Glutamatergic neuron (in vitro differentiated cells): ENCODE data around the gene LMOD1. TPM values are rescaled to one million over a fixed set of nuclear protein-coding genes. Genes with fewer than 3 reads are reported as not detected.

ENCODE experiments used
- DNase-seq: peaks from one replicate; pipeline ENCODE4 v3.0.0; 2022
- H3K27ac Mint-ChIP-seq: one replicate; pipeline ENCODE4 v1.8.0; 2020; ENCODE audit warnings: mild to moderate bottlenecking, mixed read lengths, inconsistent platforms; ENCODE audit not compliant: unreplicated experiment
- H3K27me3 Mint-ChIP-seq: one replicate; pipeline ENCODE4 v1.8.0; 2020; ENCODE audit warnings: mild to moderate bottlenecking, moderate library complexity, mixed read lengths, inconsistent platforms; ENCODE audit not compliant: unreplicated experiment
- H3K36me3 Mint-ChIP-seq: one replicate; pipeline ENCODE4 v1.8.0; 2020; ENCODE audit warnings: mild to moderate bottlenecking, mixed read lengths, inconsistent platforms; ENCODE audit not compliant: unreplicated experiment
- H3K4me1 Mint-ChIP-seq: one replicate; pipeline ENCODE4 v1.8.0; 2020; ENCODE audit warnings: mild to moderate bottlenecking, low read depth, mixed read lengths, inconsistent platforms; ENCODE audit not compliant: unreplicated experiment
- H3K4me3 Mint-ChIP-seq: one replicate; pipeline ENCODE4 v1.8.0; 2020; ENCODE audit warnings: mild to moderate bottlenecking, mixed read lengths, inconsistent platforms; ENCODE audit not compliant: unreplicated experiment
- H3K9me3 Mint-ChIP-seq: one replicate; pipeline ENCODE4 v1.8.0; 2020; ENCODE audit warnings: mild to moderate bottlenecking, moderate library complexity, mixed read lengths, inconsistent platforms; ENCODE audit not compliant: unreplicated experiment
- total RNA-seq: library from RNA; stranded (reverse); fragmentation: NEBNext Ultra II Directional; extraction: Animal tissue kit (Norgen Biotek cat#: 25700); gene quantifications from one replicate; pipeline ENCODE4 v1.2.1, GENCODE V29; 2021; ENCODE audit not compliant: unreplicated experiment
- TF ChIP-seq, protein P1 (sequence below): fragments of 200-600 bp; sonication (generic); IDR thresholded peaks from one replicate; pipeline ENCODE4 v1.5.0; 2021; ENCODE audit not compliant: partially characterized antibody, unreplicated experiment

LMOD1 gene
- total RNA-seq, 1 donor from 2014 or later = 0.20 TPM

GRCh38 chr1:201928266-201928665 lies 18.1 kb downstream of the LMOD1 start:
- H3K4me1 Mint-ChIP-seq = peaks cover 11% of the 10 kb centered on the region
- TF ChIP-seq, protein P1, sequence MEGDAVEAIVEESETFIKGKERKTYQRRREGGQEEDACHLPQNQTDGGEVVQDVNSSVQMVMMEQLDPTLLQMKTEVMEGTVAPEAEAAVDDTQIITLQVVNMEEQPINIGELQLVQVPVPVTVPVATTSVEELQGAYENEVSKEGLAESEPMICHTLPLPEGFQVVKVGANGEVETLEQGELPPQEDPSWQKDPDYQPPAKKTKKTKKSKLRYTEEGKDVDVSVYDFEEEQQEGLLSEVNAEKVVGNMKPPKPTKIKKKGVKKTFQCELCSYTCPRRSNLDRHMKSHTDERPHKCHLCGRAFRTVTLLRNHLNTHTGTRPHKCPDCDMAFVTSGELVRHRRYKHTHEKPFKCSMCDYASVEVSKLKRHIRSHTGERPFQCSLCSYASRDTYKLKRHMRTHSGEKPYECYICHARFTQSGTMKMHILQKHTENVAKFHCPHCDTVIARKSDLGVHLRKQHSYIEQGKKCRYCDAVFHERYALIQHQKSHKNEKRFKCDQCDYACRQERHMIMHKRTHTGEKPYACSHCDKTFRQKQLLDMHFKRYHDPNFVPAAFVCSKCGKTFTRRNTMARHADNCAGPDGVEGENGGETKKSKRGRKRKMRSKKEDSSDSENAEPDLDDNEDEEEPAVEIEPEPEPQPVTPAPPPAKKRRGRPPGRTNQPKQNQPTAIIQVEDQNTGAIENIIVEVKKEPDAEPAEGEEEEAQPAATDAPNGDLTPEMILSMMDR = no peak
- H3K9me3 Mint-ChIP-seq = peaks cover 13% of the 10 kb centered on the region

DNA sequence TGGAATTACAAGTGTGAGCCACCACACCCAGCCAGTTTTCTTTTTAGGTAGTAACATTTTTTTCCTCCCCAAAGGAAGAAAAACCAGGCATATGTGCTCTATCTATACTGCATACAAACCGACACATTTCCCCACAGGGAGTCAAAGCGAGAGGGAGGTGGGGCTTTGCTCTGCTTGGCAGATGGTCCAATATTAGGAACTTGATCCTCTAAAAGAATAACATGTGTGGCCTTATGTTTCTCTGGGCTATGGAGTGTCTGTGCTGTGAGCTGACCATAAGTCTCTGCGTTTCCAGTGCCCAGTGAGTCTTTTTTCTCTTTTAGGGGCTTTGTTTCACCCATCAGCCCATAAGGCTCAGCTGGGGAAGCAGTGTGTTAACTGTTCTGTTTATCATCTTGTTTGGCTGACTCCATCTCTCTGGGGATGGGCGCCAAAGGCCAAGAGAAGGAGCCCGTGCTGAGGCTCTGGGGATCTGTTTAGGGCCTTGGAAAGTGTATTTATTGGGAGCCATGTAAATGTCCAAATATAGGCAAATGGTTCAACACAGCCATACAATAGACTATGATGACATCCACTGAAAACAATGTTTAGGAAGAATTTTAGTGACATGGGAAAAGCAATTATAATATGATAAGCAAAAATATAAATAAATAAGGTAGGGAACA lies 20.2 kb downstream of the LMOD1 start:
- peaks cover 16% of the 10 kb centered on the region for H3K4me1 Mint-ChIP-seq
- H3K4me3 Mint-ChIP-seq = peak overlapping the region; percentile 35
- TF ChIP-seq, protein P1 = no peak
- H3K9me3 Mint-ChIP-seq = peaks cover 13% of the 10 kb centered on the region
- H3K27me3 Mint-ChIP-seq = peaks cover 8% of the 10 kb centered on the region
- H3K36me3 Mint-ChIP-seq = no peaks in the 10 kb centered on the region
- DNase-seq = peak; percentile 69
- H3K27ac Mint-ChIP-seq = peak overlapping the region; percentile 99

More at GRCh38 chr1:201928266-201928665, 18.1 kb downstream of the LMOD1 start:
- no peaks in the 10 kb centered on the region for H3K36me3 Mint-ChIP-seq
- no peak overlapping the region for H3K27ac Mint-ChIP-seq
- peaks cover 8% of the 10 kb centered on the region for H3K27me3 Mint-ChIP-seq
- no peak for DNase-seq
- H3K4me3 Mint-ChIP-seq = no peak overlapping the region

- H3K36me3 Mint-ChIP-seq = no peaks in the 10 kb centered on the region
- H3K4me1 Mint-ChIP-seq = peaks cover 16% of the 10 kb centered on the region
- peaks cover 8% of the 10 kb centered on the region for H3K27me3 Mint-ChIP-seq
- no peak for DNase-seq
- no peak overlapping the region for H3K4me3 Mint-ChIP-seq
- peak overlapping the region; percentile 70 for H3K27ac Mint-ChIP-seq
- peaks cover 15% of the 10 kb centered on the region for H3K9me3 Mint-ChIP-seq
- TF ChIP-seq, protein P1 = no peak
These were observed 21.1 kb downstream of the LMOD1 start for GRCh38 chr1:201925301-201925567.

GRCh38 chr1:201921952-201922558 lies 24.3 kb downstream of the LMOD1 start:
- H3K9me3 Mint-ChIP-seq = peaks cover 15% of the 10 kb centered on the region
- TF ChIP-seq, protein P1 = no peak
- peaks cover 25% of the 10 kb centered on the region for H3K4me1 Mint-ChIP-seq
- H3K27ac Mint-ChIP-seq = no peak overlapping the region
- H3K4me3 Mint-ChIP-seq = no peak overlapping the region
- peaks cover 8% of the 10 kb centered on the region for H3K27me3 Mint-ChIP-seq
- DNase-seq = no peak
- peaks cover 4% of the 10 kb centered on the region for H3K36me3 Mint-ChIP-seq

- TF ChIP-seq, protein P1 = no peak
- H3K27ac Mint-ChIP-seq = no peak overlapping the region
These were observed 28.0 kb downstream of the LMOD1 start for GRCh38 chr1:201918343-201918742.

More at GRCh38 chr1:201918343-201918742, 28.0 kb downstream of the LMOD1 start:
- H3K9me3 Mint-ChIP-seq = peaks cover 4% of the 10 kb centered on the region
- H3K4me1 Mint-ChIP-seq = peaks cover 18% of the 10 kb centered on the region
- peaks cover 5% of the 10 kb centered on the region for H3K27me3 Mint-ChIP-seq
- H3K4me3 Mint-ChIP-seq = peak overlapping the region; percentile 4
- H3K36me3 Mint-ChIP-seq = peaks cover 4% of the 10 kb centered on the region
- DNase-seq = no peak
